HG03280 (cell line): ENCODE data around the gene OLFM1.
"Not testable (repeated sequence)": the region's sequence is repeated elsewhere in the genome, so short reads cannot be mapped to it uniquely, and the experiment has no call there.

Source experiments
- ATAC-seq: cut with Tn5 transposase; IDR thresholded peaks from one replicate; pipeline ENCODE4 v1.9.1; 2021; ENCODE audit warnings: mild to moderate bottlenecking, moderate library complexity; ENCODE audit not compliant: unreplicated experiment

The OLFM1 gene

GRCh38 chr9:135104761-135105160 is 17.3 kb downstream of the OLFM1 start:
- no peak for ATAC-seq

- no peak for ATAC-seq
These were observed 17.8 kb downstream of the OLFM1 start for GRCh38 chr9:135105211-135105745.

- ATAC-seq = no peak
These were observed 18.5 kb downstream of the OLFM1 start for GRCh38 chr9:135105938-135106491.

GRCh38 chr9:135106551-135107270 is 19.2 kb downstream of the OLFM1 start:
- ATAC-seq = no peak

GRCh38 chr9:135107581-135108235 is 20.2 kb downstream of the OLFM1 start:
- ATAC-seq = no peak

GRCh38 chr9:135108831-135109510 is 21.5 kb downstream of the OLFM1 start:
- ATAC-seq = no peak

GRCh38 chr9:135109650-135110049 is 22.2 kb downstream of the OLFM1 start:
- no peak for ATAC-seq

GRCh38 chr9:135110416-135110815 is 22.9 kb downstream of the OLFM1 start:
- no peak for ATAC-seq

- ATAC-seq = not testable (repeated sequence)
These were observed 24.1 kb downstream of the OLFM1 start for GRCh38 chr9:135111600-135111999.

GRCh38 chr9:135116371-135116770 is 28.9 kb downstream of the OLFM1 start:
- no peak for ATAC-seq

- ATAC-seq = no peak
These were observed 29.4 kb downstream of the OLFM1 start for GRCh38 chr9:135116881-135117280.

- no peak for ATAC-seq
These were observed 29.8 kb downstream of the OLFM1 start for GRCh38 chr9:135117281-135117680.

- no peak for ATAC-seq
These were observed 32.1 kb downstream of the OLFM1 start for GRCh38 chr9:135119496-135120064.

GRCh38 chr9:135120249-135120648 is 32.8 kb downstream of the OLFM1 start:
- no peak for ATAC-seq

- no peak for ATAC-seq
These were observed 34.8 kb downstream of the OLFM1 start for GRCh38 chr9:135122316-135122715.

- no peak for ATAC-seq
These were observed 35.8 kb downstream of the OLFM1 start for GRCh38 chr9:135123126-135123772.

GRCh38 chr9:135123773-135124134 is 36.3 kb downstream of the OLFM1 start:
- ATAC-seq = no peak

- ATAC-seq = no peak
These were observed 39.2 kb downstream of the OLFM1 start for GRCh38 chr9:135126451-135127187.

- ATAC-seq = no peak
These were observed 40.5 kb downstream of the OLFM1 start for GRCh38 chr9:135127718-135128670.
